Lower lobe of right lung (tissue), 2 donors: ENCODE data around the gene DPRX. TPM values are rescaled to one million over a fixed set of nuclear protein-coding genes. Genes with fewer than 3 reads are reported as not detected.

Source experiments
- ATAC-seq, 2 donors: fragments of 200-7000 bp; cut with Tn5 transposase; one replicate each; pipeline ENCODE4 v1.9.1; 2020 to 2022; ENCODE audit warnings: mild to moderate bottlenecking in 2 of 2, moderate library complexity in 2 of 2
- DNase-seq: peaks from one replicate; pipeline ENCODE4 v3.0.0-alpha.2; 2020
- H3K27ac ChIP-seq: fragments of 200-600 bp; one replicate; pipeline ENCODE4 v1.8.0; 2022
- H3K27me3 ChIP-seq: fragments of 200-600 bp; one replicate; pipeline ENCODE4 v1.8.0; 2022; ENCODE audit warnings: low read depth
- H3K36me3 ChIP-seq: fragments of 200-600 bp; one replicate; pipeline ENCODE4 v1.8.0; 2022; ENCODE audit warnings: mild to moderate bottlenecking
- H3K4me1 ChIP-seq: fragments of 200-600 bp; one replicate; pipeline ENCODE4 v1.8.0; 2022
- H3K4me3 ChIP-seq: fragments of 200-600 bp; one replicate; pipeline ENCODE4 v1.8.0; 2022; ENCODE audit warnings: mild to moderate bottlenecking
- H3K9me3 ChIP-seq: fragments of 200-600 bp; one replicate; pipeline ENCODE4 v1.8.0; 2022
- intact Hi-C: fragments of 100-400 bp; cut with DNase I; formaldehyde crosslinking; loops from one replicate; pipeline ENCODE4 v1.11.0; 2022
- total RNA-seq: library from RNA; stranded (reverse); fragmentation: NEBNext Ultra II Directional; extraction: Animal tissue kit (Norgen Biotek cat#: 25700); gene quantifications from one replicate; pipeline ENCODE4 v1.2.1, GENCODE V29; 2021
- TF ChIP-seq, protein P1 (sequence below): fragments of 200-600 bp; IDR thresholded peaks from one replicate; pipeline ENCODE4 v1.8.0; 2022; ENCODE audit warnings: antibody characterized with exemption, mild to moderate bottlenecking
- donor health status: DM: no; HTN: yes; CAD: no; lungs with severe emphysema.

The DPRX gene
- total RNA-seq, 1 donor from 2014 or later = not detected

DNA sequence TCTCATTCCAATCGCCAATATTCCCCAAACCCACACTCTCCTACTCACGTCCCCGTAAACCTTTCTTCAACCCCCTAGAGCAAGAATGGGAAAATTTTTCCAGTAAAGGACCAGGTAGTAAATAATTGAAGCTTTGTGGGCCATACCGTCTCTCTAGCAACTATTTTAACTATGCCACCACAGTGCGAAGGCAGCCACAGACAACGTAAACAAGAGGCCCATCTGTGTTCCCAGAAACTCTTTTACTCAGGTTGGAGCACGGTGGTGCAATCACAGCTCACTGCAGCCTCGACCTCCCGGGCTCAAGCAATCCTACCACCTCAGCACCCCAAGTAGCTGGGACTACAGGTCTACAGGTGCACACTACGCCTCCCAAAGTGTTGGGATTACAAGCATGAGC, 3.0 kb downstream of the DPRX start:
- TF ChIP-seq, protein P1, sequence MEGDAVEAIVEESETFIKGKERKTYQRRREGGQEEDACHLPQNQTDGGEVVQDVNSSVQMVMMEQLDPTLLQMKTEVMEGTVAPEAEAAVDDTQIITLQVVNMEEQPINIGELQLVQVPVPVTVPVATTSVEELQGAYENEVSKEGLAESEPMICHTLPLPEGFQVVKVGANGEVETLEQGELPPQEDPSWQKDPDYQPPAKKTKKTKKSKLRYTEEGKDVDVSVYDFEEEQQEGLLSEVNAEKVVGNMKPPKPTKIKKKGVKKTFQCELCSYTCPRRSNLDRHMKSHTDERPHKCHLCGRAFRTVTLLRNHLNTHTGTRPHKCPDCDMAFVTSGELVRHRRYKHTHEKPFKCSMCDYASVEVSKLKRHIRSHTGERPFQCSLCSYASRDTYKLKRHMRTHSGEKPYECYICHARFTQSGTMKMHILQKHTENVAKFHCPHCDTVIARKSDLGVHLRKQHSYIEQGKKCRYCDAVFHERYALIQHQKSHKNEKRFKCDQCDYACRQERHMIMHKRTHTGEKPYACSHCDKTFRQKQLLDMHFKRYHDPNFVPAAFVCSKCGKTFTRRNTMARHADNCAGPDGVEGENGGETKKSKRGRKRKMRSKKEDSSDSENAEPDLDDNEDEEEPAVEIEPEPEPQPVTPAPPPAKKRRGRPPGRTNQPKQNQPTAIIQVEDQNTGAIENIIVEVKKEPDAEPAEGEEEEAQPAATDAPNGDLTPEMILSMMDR = no peak
- H3K27ac ChIP-seq = no peak overlapping the region
- no peaks in the 10 kb centered on the region for H3K4me1 ChIP-seq
- H3K36me3 ChIP-seq = no peaks in the 10 kb centered on the region
- no peak overlapping the region for H3K4me3 ChIP-seq
- no peaks in the 10 kb centered on the region for H3K27me3 ChIP-seq
- no peaks in the 10 kb centered on the region for H3K9me3 ChIP-seq
- intact Hi-C loops = no loop called here
- no peak for DNase-seq
- no peak for ATAC-seq

- no peak for ATAC-seq
- Histone ChIP-seq H3K9me3 (no peaks in the 10 kb centered on the region), H3K27me3 (no peaks in the 10 kb centered on the region), H3K4me3 (no peak overlapping the region), H3K36me3 (no peaks in the 10 kb centered on the region), H3K27ac (no peak overlapping the region), H3K4me1 (no peaks in the 10 kb centered on the region)
- intact Hi-C loops = no loop called here
- DNase-seq = no peak
- TF ChIP-seq, protein P1 = no peak
Measured at GRCh38 chr19:53639471-53639870, 7.7 kb downstream of the DPRX start.

- Histone ChIP-seq H3K9me3 (no peaks in the 10 kb centered on the region), H3K4me3 (no peak overlapping the region), H3K27me3 (no peaks in the 10 kb centered on the region), H3K4me1 (no peaks in the 10 kb centered on the region), H3K36me3 (no peaks in the 10 kb centered on the region), H3K27ac (no peak overlapping the region)
- DNase-seq (no peak), ATAC-seq (no peak)
- intact Hi-C loops = no loop called here
- TF ChIP-seq, protein P1 = no peak
Measured at GRCh38 chr19:53642381-53643099, 10.7 kb downstream of the DPRX start.

- DNase-seq (no peak), ATAC-seq (no peak)
- Histone ChIP-seq H3K4me3 (no peak overlapping the region), H3K27ac (no peak overlapping the region), H3K4me1 (no peaks in the 10 kb centered on the region), H3K9me3 (peaks cover 3% of the 10 kb centered on the region), H3K27me3 (no peaks in the 10 kb centered on the region), H3K36me3 (no peaks in the 10 kb centered on the region)
- intact Hi-C loops = no loop called here
- TF ChIP-seq, protein P1 = no peak
Measured at GRCh38 chr19:53644061-53644816, 12.4 kb downstream of the DPRX start.

- ATAC-seq (no peak), DNase-seq (no peak)
- peaks cover 12% of the 10 kb centered on the region for H3K9me3 ChIP-seq
- no peak overlapping the region for H3K27ac ChIP-seq
- H3K36me3 ChIP-seq = no peaks in the 10 kb centered on the region
- no peaks in the 10 kb centered on the region for H3K4me1 ChIP-seq
- H3K27me3 ChIP-seq = no peaks in the 10 kb centered on the region
- TF ChIP-seq, protein P1 = no peak
- intact Hi-C loops = no loop called here
- no peak overlapping the region for H3K4me3 ChIP-seq
Measured at GRCh38 chr19:53646144-53646543, 14.3 kb downstream of the DPRX start.
